Colonic mucosa (tissue), 4 donors: Measurements from ENCODE around the gene ZNF592. TPM values are rescaled to one million over a fixed set of nuclear protein-coding genes. Genes with fewer than 3 reads are reported as not detected.

Experiments used
- DNase-seq: peaks from one replicate; pipeline ENCODE4 v3.0.0-alpha.2; 2020
- H3K27ac ChIP-seq: fragments of 200-600 bp; one replicate; pipeline ENCODE4 v1.8.0; 2021
- H3K27me3 ChIP-seq: fragments of 200-600 bp; one replicate; pipeline ENCODE4 v1.8.0; 2021
- H3K36me3 ChIP-seq: fragments of 200-600 bp; one replicate; pipeline ENCODE4 v1.8.0; 2021
- H3K4me1 ChIP-seq: fragments of 200-600 bp; one replicate; pipeline ENCODE4 v1.8.0; 2021; ENCODE audit warnings: mild to moderate bottlenecking
- H3K4me3 ChIP-seq: fragments of 200-600 bp; one replicate; pipeline ENCODE4 v1.8.0; 2021
- H3K9ac ChIP-seq, 2 donors: one replicate each; pipeline ENCODE4 v1.7.0; 2013; ENCODE audit warnings: control low read depth in 2 of 2, low read depth in 2 of 2, low read length in 2 of 2
- H3K9me3 ChIP-seq: fragments of 200-600 bp; one replicate; pipeline ENCODE4 v1.8.0; 2021
- CTCF ChIP-seq: fragments of 200-600 bp; IDR thresholded peaks from one replicate; pipeline ENCODE4 v1.8.0; 2022; ENCODE audit warnings: antibody characterized with exemption, mild to moderate bottlenecking
- intact Hi-C: fragments of 100-400 bp; cut with DNase I; formaldehyde crosslinking; loops from one replicate; pipeline ENCODE4 v1.14.1; 2022
- total RNA-seq, 2 donors: library from RNA; stranded (reverse); fragmentation: NEBNext Ultra II Directional in 1 of 2; extraction: Animal tissue kit (Norgen Biotek cat#: 25700) in 1 of 2; gene quantifications; one replicate each; pipeline ENCODE4 v1.2.1, GENCODE V29; 2021
- donor health status: healthy.
- donor health status: DM: no; HTN: no; CAD: no.
- donor health status: DM: no; HTN: no; CAD: no.

Gene ZNF592
- total RNA-seq, 2 donors from 2014 or later, result 25.9 to 27.0 TPM

- H3K27me3 ChIP-seq, result no peaks in the 10 kb centered on the region
- H3K9ac ChIP-seq, result peak overlapping the region in 1 of 2 donors; percentile 0
- no peak overlapping the region for H3K27ac ChIP-seq
- no peak for DNase-seq
- intact Hi-C loops, result no loop called here
- no peaks in the 10 kb centered on the region for H3K9me3 ChIP-seq
- no peaks in the 10 kb centered on the region for H3K36me3 ChIP-seq
- TF ChIP-seq CTCF, result no peak
- no peak overlapping the region for H3K4me3 ChIP-seq
- peaks cover 23% of the 10 kb centered on the region for H3K4me1 ChIP-seq
Observed at GRCh38 chr15:84755736-84756527, 7.5 kb downstream of the ZNF592 start.

- no peak for DNase-seq
- no peaks in the 10 kb centered on the region for H3K27me3 ChIP-seq
- no peaks in the 10 kb centered on the region for H3K36me3 ChIP-seq
- H3K4me3 ChIP-seq, result no peak overlapping the region
- H3K9me3 ChIP-seq, result no peaks in the 10 kb centered on the region
- intact Hi-C loops, result no loop called here
- H3K27ac ChIP-seq, result no peak overlapping the region
- peaks cover 16% of the 10 kb centered on the region for H3K4me1 ChIP-seq
- H3K9ac ChIP-seq, result no peak overlapping the region
- TF ChIP-seq CTCF, result no peak
Observed at GRCh38 chr15:84759018-84759417, 10.6 kb downstream of the ZNF592 start.

- H3K4me1 ChIP-seq, result peaks cover 12% of the 10 kb centered on the region
- TF ChIP-seq CTCF, result no peak
- DNase-seq, result no peak
- H3K4me3 ChIP-seq, result no peak overlapping the region
- H3K27me3 ChIP-seq, result no peaks in the 10 kb centered on the region
- H3K27ac ChIP-seq, result no peak overlapping the region
- H3K9me3 ChIP-seq, result no peaks in the 10 kb centered on the region
- H3K36me3 ChIP-seq, result no peaks in the 10 kb centered on the region
- no peak overlapping the region for H3K9ac ChIP-seq
- intact Hi-C loops, result no loop called here
Observed at GRCh38 chr15:84760219-84760618, 11.8 kb downstream of the ZNF592 start.

- intact Hi-C loops, result no loop called here
- Histone ChIP-seq H3K4me1 (peaks cover 8% of the 10 kb centered on the region), H3K4me3 (no peak overlapping the region), H3K27ac (no peak overlapping the region), H3K27me3 (no peaks in the 10 kb centered on the region), H3K9me3 (no peaks in the 10 kb centered on the region), H3K9ac (no peak overlapping the region), H3K36me3 (no peaks in the 10 kb centered on the region)
- DNase-seq, result no peak
- TF ChIP-seq CTCF, result no peak
Observed at GRCh38 chr15:84761607-84762131, 13.3 kb downstream of the ZNF592 start.

GRCh38 chr15:84762840-84763572 lies 14.6 kb downstream of the ZNF592 start:
- peaks cover 8% of the 10 kb centered on the region for H3K4me1 ChIP-seq
- DNase-seq, result no peak
- H3K27ac ChIP-seq, result no peak overlapping the region

More at GRCh38 chr15:84762840-84763572, 14.6 kb downstream of the ZNF592 start:
- no peaks in the 10 kb centered on the region for H3K36me3 ChIP-seq
- TF ChIP-seq CTCF, result no peak
- H3K4me3 ChIP-seq, result no peak overlapping the region
- no peaks in the 10 kb centered on the region for H3K27me3 ChIP-seq
- intact Hi-C loops, result no loop called here
- no peaks in the 10 kb centered on the region for H3K9me3 ChIP-seq
- no peak overlapping the region for H3K9ac ChIP-seq
